Stimulated activated CD8-positive, alpha-beta memory T cell treated with anti-CD3 and anti-CD28 coated beads, Interleukin-12 subunit alpha, Interleukin-12 subunit beta, amount 100 ng/mL, for 1 hour (primary cell): ENCODE data around the gene SMARCC2.
"Not testable (repeated sequence)": the region's sequence is repeated elsewhere in the genome, so short reads cannot be mapped to it uniquely, and the experiment has no call there.

Source experiments
- DNase-seq: peaks from one replicate; pipeline ENCODE4 v3.0.0-alpha.2; 2020; ENCODE audit warnings: low read depth

SMARCC2 gene

GRCh38 chr12:56208006-56208405, 18.7 kb upstream of the SMARCC2 start:
- DNase-seq = no peak

GRCh38 chr12:56206452-56207166, 17.3 kb upstream of the SMARCC2 start:
- no peak for DNase-seq

GRCh38 chr12:56205445-56205844, 16.2 kb upstream of the SMARCC2 start:
- no peak for DNase-seq

GRCh38 chr12:56204275-56204674, 15.0 kb upstream of the SMARCC2 start:
- no peak for DNase-seq

- DNase-seq = no peak
Measured at GRCh38 chr12:56202838-56203237, 13.6 kb upstream of the SMARCC2 start.

GRCh38 chr12:56202366-56202765, 13.1 kb upstream of the SMARCC2 start:
- DNase-seq = no peak

GRCh38 chr12:56198836-56199235, 9.6 kb upstream of the SMARCC2 start:
- no peak for DNase-seq

GRCh38 chr12:56197921-56198635, 8.8 kb upstream of the SMARCC2 start:
- no peak for DNase-seq

- not testable (repeated sequence) for DNase-seq
Measured at GRCh38 chr12:56196818-56197550, 7.7 kb upstream of the SMARCC2 start.

GRCh38 chr12:56193025-56193578, 3.8 kb upstream of the SMARCC2 start:
- DNase-seq = peak; percentile 61

GRCh38 chr12:56192582-56192981, 3.3 kb upstream of the SMARCC2 start:
- no peak for DNase-seq

- DNase-seq = no peak
Measured at GRCh38 chr12:56190695-56191155, 1.4 kb upstream of the SMARCC2 start.

- DNase-seq = peak; percentile 56
Measured at GRCh38 chr12:56189918-56190694, 823 bp upstream of the SMARCC2 start.

GRCh38 chr12:56188778-56189098, 545 bp downstream of the SMARCC2 start:
- no peak for DNase-seq

GRCh38 chr12:56188131-56188777, 1.0 kb downstream of the SMARCC2 start:
- no peak for DNase-seq

GRCh38 chr12:56186957-56187356, 2.3 kb downstream of the SMARCC2 start:
- DNase-seq = no peak

GRCh38 chr12:56178347-56178746, 10.9 kb downstream of the SMARCC2 start:
- no peak for DNase-seq

GRCh38 chr12:56172839-56173238, 16.4 kb downstream of the SMARCC2 start:
- DNase-seq = no peak

GRCh38 chr12:56169229-56169759, 20.0 kb downstream of the SMARCC2 start:
- DNase-seq = no peak

GRCh38 chr12:56165369-56165768, 23.9 kb downstream of the SMARCC2 start:
- DNase-seq = no peak

GRCh38 chr12:56164345-56164729, 24.9 kb downstream of the SMARCC2 start:
- no peak for DNase-seq
